Endothelial cell of umbilical vein (primary cell): Measurements from ENCODE around the gene LLPH. TPM values are rescaled to one million over a fixed set of nuclear protein-coding genes. Genes with fewer than 3 reads are reported as not detected.

Experiments used
- BruUV-seq: library from RNA; stranded (reverse); fragments of 400-500 nt; replicated peaks from 2 replicates; lab custom pipeline; 2021; lab: Mats Ljungman, UMichigan
- CTCF ChIA-PET: fragments of 300-600, 350-600 bp; sonication (Branson Sonifier 250); formaldehyde crosslinking; loops from one replicate; lab custom pipeline; 2021; ENCODE audit warnings: antibody characterized with exemption, inconsistent platforms; lab: Charles Lee
- POLR2A ChIA-PET: fragments of 300-600, 350-600 bp; sonication (Branson Sonifier 250); formaldehyde crosslinking; loops from one replicate; lab custom pipeline; 2021; ENCODE audit warnings: antibody characterized with exemption, inconsistent platforms; lab: Charles Lee
- DNase-seq: peaks from one replicate; pipeline ENCODE4 v3.0.0-alpha.2; 2011; ENCODE audit warnings: low read depth, low spot score
- FAIRE-seq: peaks from 2 replicates; lab custom pipeline; 2011; peaks lifted over from hg19 to GRCh38; lab: Jason Lieb, UNC
- H2AFZ ChIP-seq: 2 replicates; pipeline ENCODE4 v1.6.0; 2012; ENCODE audit warnings: low read depth, low read length, control low read depth, inconsistent platforms
- H3K27ac ChIP-seq: 2 replicates; pipeline ENCODE4 v1.5.1; 2011; ENCODE audit warnings: low read depth, mild to moderate bottlenecking, control low read depth, low read length, moderate library complexity; ENCODE audit not compliant: insufficient read depth
- H3K27me3 ChIP-seq, 2 experiments: 2 replicates each; pipeline versions ENCODE4 v1.6.0 to v1.6.1; 2011; ENCODE audit warnings: low read length in 2 of 2, mixed read lengths in 1 of 2; ENCODE audit not compliant: control insufficient read depth in 2 of 2, insufficient read depth in 2 of 2
- H3K36me3 ChIP-seq, 2 experiments: 2 replicates in 1 of 2; 3 replicates in 1 of 2; pipeline ENCODE4 v1.5.1; 2011; ENCODE audit warnings: low read length in 2 of 2, mild to moderate bottlenecking in 1 of 2, moderate library complexity in 1 of 2; ENCODE audit not compliant: control insufficient read depth in 2 of 2, insufficient read depth in 2 of 2; ENCODE audit errors: extremely low read depth in 1 of 2
- H3K4me1 ChIP-seq: 3 replicates; pipeline ENCODE4 v1.5.1; 2011; ENCODE audit warnings: mild to moderate bottlenecking, low read length; ENCODE audit not compliant: control insufficient read depth, insufficient read depth; ENCODE audit errors: extremely low read depth
- H3K4me2 ChIP-seq: 2 replicates; pipeline ENCODE4 v1.6.1; 2011; ENCODE audit warnings: low read length, control low read depth, mixed read lengths; ENCODE audit not compliant: insufficient read depth
- H3K4me3 ChIP-seq, 3 experiments: fragments of 200-600 bp in 1 of 3; sonication (generic), shearing (Covaris generic) in 1 of 3; replicated peaks in 1 of 3; 2 replicates each; pipeline ENCODE4 v1.5.1; 2011 to 2016; ENCODE audit warnings: control low read depth in 3 of 3, low read length in 3 of 3, mild to moderate bottlenecking in 2 of 3, inconsistent platforms in 1 of 3, low read depth in 1 of 3, moderate library complexity in 1 of 3; ENCODE audit not compliant: insufficient read depth in 1 of 3
- H3K79me2 ChIP-seq: 2 replicates; pipeline ENCODE4 v1.6.0; 2012; ENCODE audit warnings: low read length, inconsistent platforms; ENCODE audit not compliant: control insufficient read depth, insufficient read depth
- H3K9ac ChIP-seq: replicated peaks from 2 replicates; pipeline ENCODE3; 2011; ENCODE audit warnings: low read length, control low read depth; ENCODE audit not compliant: insufficient read depth; ENCODE audit errors: extremely low read depth
- H3K9me1 ChIP-seq: replicated peaks from 3 replicates; pipeline ENCODE4 v1.6.0; 2011; ENCODE audit warnings: mild to moderate bottlenecking, low read length; ENCODE audit not compliant: control insufficient read depth, insufficient read depth; ENCODE audit errors: extremely low read depth
- H3K9me3 ChIP-seq: replicated peaks from 2 replicates; pipeline ENCODE4 v1.5.1; 2012; ENCODE audit warnings: low read length, inconsistent platforms; ENCODE audit not compliant: control insufficient read depth, insufficient read depth
- H4K20me1 ChIP-seq: replicated peaks from 2 replicates; pipeline ENCODE3; 2011; ENCODE audit warnings: mild to moderate bottlenecking, low read length; ENCODE audit not compliant: control insufficient read depth, insufficient read depth; ENCODE audit errors: extremely low read depth
- CTCF ChIP-seq, 2 donors: IDR thresholded peaks; 1 replicate in 1 of 2; 2 replicates in 1 of 2; pipeline ENCODE4 v1.5.1; 2011; ENCODE audit warnings: low read length in 2 of 2, mild to moderate bottlenecking in 2 of 2, moderate library complexity in 2 of 2, control low read depth in 1 of 2, inconsistent platforms in 1 of 2, low read depth in 1 of 2; ENCODE audit not compliant: insufficient read depth in 1 of 2; ENCODE audit errors: extremely low read depth in 1 of 2
- EZH2 ChIP-seq: IDR thresholded peaks from 2 replicates; pipeline ENCODE4 v1.6.1; 2012; ENCODE audit warnings: borderline replicate concordance, low read depth, mild to moderate bottlenecking, moderate library complexity, low read length, inconsistent platforms; ENCODE audit not compliant: severe bottlenecking
- FOS ChIP-seq: IDR thresholded peaks from 2 replicates; pipeline ENCODE4 v1.6.1; 2011; ENCODE audit warnings: mild to moderate bottlenecking, low read length, moderate library complexity, borderline replicate concordance; ENCODE audit not compliant: insufficient read depth
- GATA2 ChIP-seq: IDR thresholded peaks from 2 replicates; pipeline ENCODE4 v1.7.0; 2011; ENCODE audit warnings: low read depth, mild to moderate bottlenecking, moderate library complexity, mixed read lengths, low read length; ENCODE audit not compliant: insufficient read length, insufficient read depth
- JUN ChIP-seq: IDR thresholded peaks from 2 replicates; pipeline ENCODE4 v1.6.1; 2011; ENCODE audit warnings: borderline replicate concordance, low read depth; ENCODE audit not compliant: insufficient read length, insufficient read depth
- MAX ChIP-seq: IDR thresholded peaks from 2 replicates; pipeline ENCODE4 v1.6.1; 2011; ENCODE audit not compliant: insufficient read depth, insufficient read length
- MYC ChIP-seq: IDR thresholded peaks from one replicate; pipeline ENCODE4 v1.6.1; 2011; ENCODE audit warnings: mild to moderate bottlenecking, low read depth, low read length
- POLR2A ChIP-seq: IDR thresholded peaks from 2 replicates; pipeline ENCODE4 v1.6.1; 2012; ENCODE audit warnings: low read depth, mild to moderate bottlenecking, control low read depth, low read length
- POLR2AphosphoS5 ChIP-seq: IDR thresholded peaks from 2 replicates; pipeline ENCODE4 v1.6.1; 2012; ENCODE audit warnings: low read depth, mild to moderate bottlenecking, control low read depth, low read length, moderate library complexity; ENCODE audit not compliant: insufficient read depth
- dilution Hi-C: fragments of 300-500 bp; cut with MboI; formaldehyde crosslinking; loops from one replicate; pipeline ENCODE4 v1.15.0; 2019; ENCODE audit warnings: low sequenced_read_pairs; ENCODE audit not compliant: extremely low pct_ligation_motif_present
- intact Hi-C: fragments of 100-400 bp; cut with micrococcal nuclease; formaldehyde crosslinking; loops from one replicate; pipeline ENCODE4 v1.10.0; 2022
- polyA plus RNA-seq, 4 experiments: library from polyadenylated mRNA; depleted of rRNA in 3 of 4; stranded (reverse) in 3 of 4; unstranded in 1 of 4; fragments of >200 nt; gene quantifications; 2 replicates each; pipeline versions ENCODE4 v1.2.1 to v1.2.3, GENCODE V29; 2011 to 2012; ENCODE audit warnings: missing spikeins in 1 of 4
- total RNA-seq: library from RNA; stranded (reverse); gene quantifications from 2 replicates; pipeline ENCODE4 v1.2.3, GENCODE V29; 2021

Gene LLPH
- total and polyA plus RNA-seq, 2 donors (not counting 3 experiments of a cell fraction or from before 2014, with no cell fraction given): 4.0 to 34.0 TPM

GRCh38 chr12:66119229-66119869 is 11.2 kb downstream of the LLPH start:
- no peak for DNase-seq
- intact Hi-C loops: no loop called here

More at GRCh38 chr12:66119229-66119869, 11.2 kb downstream of the LLPH start:
- peaks cover 2 to 8% of the 10 kb centered on the region in 2 experiments for H3K36me3 ChIP-seq
- CTCF ChIA-PET: interaction anchor here (1.5 kb wide), 1 partner anchor 12 kb away, joined by 3 read pairs; no protein-coding TSS in a partner anchor
- no peaks in the 10 kb centered on the region for H3K79me2 ChIP-seq
- no TSS peak for BruUV-seq
- POLR2A ChIA-PET: no interaction called here
- no peaks in the 10 kb centered on the region for H3K4me1 ChIP-seq
- no peak for FAIRE-seq
- no peaks in the 10 kb centered on the region for H4K20me1 ChIP-seq
- no peaks in the 10 kb centered on the region for H3K9me3 ChIP-seq
- TF ChIP-seq POLR2AphosphoS5: no peak
- no peak for TF ChIP-seq MYC
- TF ChIP-seq MAX: no peak
- no peak for TF ChIP-seq EZH2
- TF ChIP-seq JUN: no peak
- TF ChIP-seq POLR2A: no peak
- no peak for TF ChIP-seq GATA2
- no peak for TF ChIP-seq CTCF (IDR thresholded peaks at IDR 0.05; ENCODE audit: extremely low read depth in 1 of 2, insufficient read depth in 1 of 2, low read depth in 1 of 2, low read length in 2 of 2)
- TF ChIP-seq FOS: no peak
- H3K9ac ChIP-seq: no peak overlapping the region
- no peaks in the 10 kb centered on the region for H3K9me1 ChIP-seq
- H2AFZ ChIP-seq: no peak overlapping the region
- dilution Hi-C loops: no loop called here
- H3K27ac ChIP-seq: no peak overlapping the region
- H3K4me2 ChIP-seq: no peak overlapping the region
- H3K4me3 ChIP-seq: no peak overlapping the region
- H3K27me3 ChIP-seq: no peaks in the 10 kb centered on the region
